HepG2 (cell line): ENCODE measurements around the gene CLDN3. TPM values are rescaled to one million over a fixed set of nuclear protein-coding genes. Genes with fewer than 3 reads are reported as not detected.
A peak's percentile ranks its signal among the peaks of the same experiment; 100 is the strongest.

ENCODE experiments used
- NFIB ChIP-seq: sonication (generic); formaldehyde crosslinking; IDR thresholded peaks from 2 replicates; pipeline ENCODE4 v1.9.0; 2021; ENCODE audit warnings: missing genetic modification reagents, mild to moderate bottlenecking, borderline replicate concordance
- RARA ChIP-seq: IDR thresholded peaks from 2 replicates; pipeline ENCODE4 v1.6.1; 2016; ENCODE audit warnings: missing genetic modification reagents, missing compliant biosample characterization
- SRF ChIP-seq: IDR thresholded peaks from 2 replicates; pipeline ENCODE4 v1.6.1; 2011; ENCODE audit warnings: mild to moderate bottlenecking, low read depth, low read length, moderate library complexity
- XRCC5 ChIP-seq: fragments of 200-400 bp; formaldehyde crosslinking; optimal IDR thresholded peaks from 2 replicates; pipeline ENCODE3; 2017; ENCODE audit warnings: mild to moderate bottlenecking, low read length
- YY1 ChIP-seq: IDR thresholded peaks from 2 replicates; pipeline ENCODE4 v1.6.1; 2011; ENCODE audit warnings: low read length, low read depth, moderate library complexity, mild to moderate bottlenecking; ENCODE audit not compliant: insufficient read depth, insufficient replicate concordance
- ZBTB25 ChIP-seq: IDR thresholded peaks from 2 replicates; pipeline ENCODE4 v1.6.1; 2018; ENCODE audit warnings: missing genetic modification reagents
- ZBTB26 ChIP-seq: IDR thresholded peaks from 2 replicates; pipeline ENCODE4 v1.6.1; 2016; ENCODE audit warnings: missing compliant biosample characterization, missing genetic modification reagents, borderline replicate concordance
- ZFP36 ChIP-seq: fragments of 150-350 bp; IDR thresholded peaks from 2 replicates; pipeline ENCODE4 v1.6.1; 2018; ENCODE audit warnings: borderline replicate concordance, low read length, low read depth; ENCODE audit not compliant: partially characterized antibody
- ZNF124 ChIP-seq: sonication (generic); formaldehyde crosslinking; IDR thresholded peaks from 2 replicates; pipeline ENCODE4 v1.4.0; 2020; ENCODE audit warnings: missing genetic modification reagents
- ZNF331 ChIP-seq: sonication (generic); formaldehyde crosslinking; IDR thresholded peaks from 2 replicates; pipeline ENCODE4 v1.4.0; 2020; ENCODE audit warnings: missing genetic modification reagents
- ZNF552 ChIP-seq: sonication (generic); formaldehyde crosslinking; IDR thresholded peaks from 2 replicates; pipeline ENCODE4 v1.9.0; 2022; ENCODE audit warnings: missing genetic modification reagents, mild to moderate bottlenecking, borderline replicate concordance
- ZNF850 ChIP-seq: sonication (generic); formaldehyde crosslinking; conservative IDR thresholded peaks from 2 replicates; pipeline ENCODE4 v1.9.0; 2021; ENCODE audit warnings: mild to moderate bottlenecking, missing genetic modification reagents
- ZNF883 ChIP-seq: sonication (generic); formaldehyde crosslinking; IDR thresholded peaks from 2 replicates; pipeline ENCODE4 v1.5.1; 2020; ENCODE audit warnings: mild to moderate bottlenecking, missing genetic modification reagents; ENCODE audit errors: not compliant biosample characterization
- ZXDC ChIP-seq: sonication (generic); formaldehyde crosslinking; IDR thresholded peaks from 2 replicates; pipeline ENCODE4 v1.5.0; 2020; ENCODE audit warnings: mild to moderate bottlenecking, missing genetic modification reagents
- polyA plus RNA-seq, 8 experiments: library from polyadenylated mRNA; depleted of rRNA in 3 of 8; stranded (reverse) in 7 of 8; unstranded in 1 of 8; fragments of >200 nt; fragmentation: Illumina TruSeq in 4 of 8; extraction: Trizol in 4 of 8; gene quantifications; 2 replicates each; pipeline versions ENCODE4 v1.2.1 to v1.2.3, GENCODE V29; 2011 to 2016; ENCODE audit warnings: low read depth in 4 of 8, missing spikeins in 1 of 8, mixed read lengths in 1 of 8; ENCODE audit not compliant: insufficient read depth in 1 of 8
- total RNA-seq, 5 experiments: library from RNA; depleted of rRNA; stranded (reverse); fragments of >200 nt; fragmentation: Illumina TruSeq; extraction: Trizol; gene quantifications; 2 replicates each; pipeline ENCODE4 v1.2.3, GENCODE V29; 2016; ENCODE audit warnings: low read depth in 1 of 5
- TF ChIP-seq, protein P1 (sequence below): sonication (generic); formaldehyde crosslinking; IDR thresholded peaks from 2 replicates; pipeline ENCODE4 v1.5.0; 2020; ENCODE audit warnings: mild to moderate bottlenecking, missing genetic modification reagents, moderate library complexity
- TF ChIP-seq, protein P2 (sequence below): sonication (generic); formaldehyde crosslinking; IDR thresholded peaks from 2 replicates; pipeline ENCODE4 v1.4.0; 2020; ENCODE audit warnings: missing genetic modification reagents
- TF ChIP-seq, protein P3 (sequence below): sonication (generic); formaldehyde crosslinking; IDR thresholded peaks from 2 replicates; pipeline ENCODE4 v1.4.0; 2020; ENCODE audit warnings: missing genetic modification reagents

CLDN3 gene
- total and polyA plus RNA-seq, 2 of the 13 experiments (the other 11 are each of a cell fraction or from before 2014, with no cell fraction given), result 0.31 to 0.51 TPM

GRCh38 chr7:73811760-73812168 lies 41.7 kb upstream of the CLDN3 start (continued):
- TF ChIP-seq, protein P1, sequence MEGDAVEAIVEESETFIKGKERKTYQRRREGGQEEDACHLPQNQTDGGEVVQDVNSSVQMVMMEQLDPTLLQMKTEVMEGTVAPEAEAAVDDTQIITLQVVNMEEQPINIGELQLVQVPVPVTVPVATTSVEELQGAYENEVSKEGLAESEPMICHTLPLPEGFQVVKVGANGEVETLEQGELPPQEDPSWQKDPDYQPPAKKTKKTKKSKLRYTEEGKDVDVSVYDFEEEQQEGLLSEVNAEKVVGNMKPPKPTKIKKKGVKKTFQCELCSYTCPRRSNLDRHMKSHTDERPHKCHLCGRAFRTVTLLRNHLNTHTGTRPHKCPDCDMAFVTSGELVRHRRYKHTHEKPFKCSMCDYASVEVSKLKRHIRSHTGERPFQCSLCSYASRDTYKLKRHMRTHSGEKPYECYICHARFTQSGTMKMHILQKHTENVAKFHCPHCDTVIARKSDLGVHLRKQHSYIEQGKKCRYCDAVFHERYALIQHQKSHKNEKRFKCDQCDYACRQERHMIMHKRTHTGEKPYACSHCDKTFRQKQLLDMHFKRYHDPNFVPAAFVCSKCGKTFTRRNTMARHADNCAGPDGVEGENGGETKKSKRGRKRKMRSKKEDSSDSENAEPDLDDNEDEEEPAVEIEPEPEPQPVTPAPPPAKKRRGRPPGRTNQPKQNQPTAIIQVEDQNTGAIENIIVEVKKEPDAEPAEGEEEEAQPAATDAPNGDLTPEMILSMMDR (CRISPR knock-in tag), result peak; percentile 92
- no peak for TF ChIP-seq ZBTB25 (CRISPR knock-in tag)
- TF ChIP-seq SRF, result no peak
- 0 out of 2 replicates have a peak, but pooled peaks have one; percentile 9 for TF ChIP-seq RARA (CRISPR knock-in tag)
- peak; percentile 28 for TF ChIP-seq ZNF883 (CRISPR knock-in tag)
- no peak for TF ChIP-seq ZNF552 (CRISPR knock-in tag)
- peak; percentile 69 for TF ChIP-seq ZNF331 (CRISPR knock-in tag)
- TF ChIP-seq, protein P2, sequence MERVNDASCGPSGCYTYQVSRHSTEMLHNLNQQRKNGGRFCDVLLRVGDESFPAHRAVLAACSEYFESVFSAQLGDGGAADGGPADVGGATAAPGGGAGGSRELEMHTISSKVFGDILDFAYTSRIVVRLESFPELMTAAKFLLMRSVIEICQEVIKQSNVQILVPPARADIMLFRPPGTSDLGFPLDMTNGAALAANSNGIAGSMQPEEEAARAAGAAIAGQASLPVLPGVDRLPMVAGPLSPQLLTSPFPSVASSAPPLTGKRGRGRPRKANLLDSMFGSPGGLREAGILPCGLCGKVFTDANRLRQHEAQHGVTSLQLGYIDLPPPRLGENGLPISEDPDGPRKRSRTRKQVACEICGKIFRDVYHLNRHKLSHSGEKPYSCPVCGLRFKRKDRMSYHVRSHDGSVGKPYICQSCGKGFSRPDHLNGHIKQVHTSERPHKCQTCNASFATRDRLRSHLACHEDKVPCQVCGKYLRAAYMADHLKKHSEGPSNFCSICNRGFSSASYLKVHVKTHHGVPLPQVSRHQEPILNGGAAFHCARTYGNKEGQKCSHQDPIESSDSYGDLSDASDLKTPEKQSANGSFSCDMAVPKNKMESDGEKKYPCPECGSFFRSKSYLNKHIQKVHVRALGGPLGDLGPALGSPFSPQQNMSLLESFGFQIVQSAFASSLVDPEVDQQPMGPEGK, result peak; percentile 34; the same call in 1 of the 2 replicates
- TF ChIP-seq ZNF124 (CRISPR knock-in tag), result no peak
- TF ChIP-seq ZNF850, result no peak
- peak; percentile 39 for TF ChIP-seq YY1
- no peak for TF ChIP-seq NFIB (CRISPR knock-in tag)
- TF ChIP-seq ZFP36, result peak; percentile 31
- TF ChIP-seq XRCC5, result peak; percentile 53
- TF ChIP-seq ZXDC (CRISPR knock-in tag), result no peak
- TF ChIP-seq, protein P3, sequence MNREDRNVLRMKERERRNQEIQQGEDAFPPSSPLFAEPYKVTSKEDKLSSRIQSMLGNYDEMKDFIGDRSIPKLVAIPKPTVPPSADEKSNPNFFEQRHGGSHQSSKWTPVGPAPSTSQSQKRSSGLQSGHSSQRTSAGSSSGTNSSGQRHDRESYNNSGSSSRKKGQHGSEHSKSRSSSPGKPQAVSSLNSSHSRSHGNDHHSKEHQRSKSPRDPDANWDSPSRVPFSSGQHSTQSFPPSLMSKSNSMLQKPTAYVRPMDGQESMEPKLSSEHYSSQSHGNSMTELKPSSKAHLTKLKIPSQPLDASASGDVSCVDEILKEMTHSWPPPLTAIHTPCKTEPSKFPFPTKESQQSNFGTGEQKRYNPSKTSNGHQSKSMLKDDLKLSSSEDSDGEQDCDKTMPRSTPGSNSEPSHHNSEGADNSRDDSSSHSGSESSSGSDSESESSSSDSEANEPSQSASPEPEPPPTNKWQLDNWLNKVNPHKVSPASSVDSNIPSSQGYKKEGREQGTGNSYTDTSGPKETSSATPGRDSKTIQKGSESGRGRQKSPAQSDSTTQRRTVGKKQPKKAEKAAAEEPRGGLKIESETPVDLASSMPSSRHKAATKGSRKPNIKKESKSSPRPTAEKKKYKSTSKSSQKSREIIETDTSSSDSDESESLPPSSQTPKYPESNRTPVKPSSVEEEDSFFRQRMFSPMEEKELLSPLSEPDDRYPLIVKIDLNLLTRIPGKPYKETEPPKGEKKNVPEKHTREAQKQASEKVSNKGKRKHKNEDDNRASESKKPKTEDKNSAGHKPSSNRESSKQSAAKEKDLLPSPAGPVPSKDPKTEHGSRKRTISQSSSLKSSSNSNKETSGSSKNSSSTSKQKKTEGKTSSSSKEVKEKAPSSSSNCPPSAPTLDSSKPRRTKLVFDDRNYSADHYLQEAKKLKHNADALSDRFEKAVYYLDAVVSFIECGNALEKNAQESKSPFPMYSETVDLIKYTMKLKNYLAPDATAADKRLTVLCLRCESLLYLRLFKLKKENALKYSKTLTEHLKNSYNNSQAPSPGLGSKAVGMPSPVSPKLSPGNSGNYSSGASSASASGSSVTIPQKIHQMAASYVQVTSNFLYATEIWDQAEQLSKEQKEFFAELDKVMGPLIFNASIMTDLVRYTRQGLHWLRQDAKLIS (CRISPR knock-in tag), result no peak
- no peak for TF ChIP-seq ZBTB26 (CRISPR knock-in tag)
